G401 (cell line): ENCODE measurements around the gene SMOC1. TPM values are rescaled to one million over a fixed set of nuclear protein-coding genes. Genes with fewer than 3 reads are reported as not detected.
"Not testable (repeated sequence)": the region's sequence is repeated elsewhere in the genome, so short reads cannot be mapped to it uniquely, and the experiment has no call there.

Experiments used
- DNase-seq: peaks from one replicate; pipeline ENCODE4 v3.0.0-alpha.2; 2015; ENCODE audit warnings: low spot score
- in situ Hi-C: cut with HindIII; loops from 2 replicates; pipeline ENCODE4 v1.10.0; 2016; ENCODE audit warnings: low sequenced_read_pairs, mixed read lengths
- total RNA-seq: library from RNA; depleted of rRNA; stranded (reverse); fragments of >200 nt; shearing (Covaris generic); gene quantifications from 2 replicates; pipeline ENCODE4 v1.2.3, GENCODE V29; 2014

The SMOC1 gene
- total RNA-seq, 1 experiment from 2014 or later = not detected

DNA sequence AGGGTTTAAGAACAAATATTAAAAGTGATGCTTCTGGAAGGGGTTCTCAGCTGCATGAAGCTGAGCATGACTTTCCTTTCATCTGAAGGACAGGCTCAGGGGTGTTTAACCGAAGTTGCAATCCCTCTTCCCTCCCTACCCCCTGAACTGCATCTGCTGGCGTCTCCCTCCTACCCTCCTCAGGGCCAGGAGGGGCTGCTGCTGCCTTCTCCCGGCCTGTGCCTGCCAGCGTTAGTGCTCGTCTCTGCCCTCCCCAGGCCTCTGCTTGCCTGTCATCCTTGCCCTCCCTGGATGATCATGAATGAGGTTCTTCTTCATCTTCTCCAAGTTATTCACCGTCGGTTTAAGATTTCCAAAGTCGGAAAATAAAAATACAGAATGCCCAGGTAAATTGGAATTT, 12.2 kb downstream of the SMOC1 start:
- in situ Hi-C loops = no loop called here
- DNase-seq = no peak

DNA sequence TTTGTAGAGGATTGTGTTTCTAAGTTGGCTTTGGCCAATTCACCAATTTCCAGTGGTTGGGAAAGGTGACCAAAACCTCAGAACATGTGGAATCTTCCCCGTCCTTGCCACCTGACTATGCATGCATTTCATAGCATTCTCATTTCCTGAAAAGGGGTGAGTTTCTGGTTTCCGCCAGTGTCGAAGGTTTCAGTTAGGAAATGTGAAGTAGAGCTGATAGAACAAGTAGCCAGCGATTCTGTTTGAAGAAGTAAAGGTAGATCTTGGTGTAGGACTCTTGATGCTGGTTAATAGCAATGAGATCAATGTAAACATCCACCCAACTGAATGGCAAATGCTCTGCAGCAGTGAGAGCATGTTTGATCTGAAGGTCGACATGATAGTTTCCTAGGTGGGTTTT, 15.9 kb downstream of the SMOC1 start:
- no peak for DNase-seq
- in situ Hi-C loops = no loop called here

DNA sequence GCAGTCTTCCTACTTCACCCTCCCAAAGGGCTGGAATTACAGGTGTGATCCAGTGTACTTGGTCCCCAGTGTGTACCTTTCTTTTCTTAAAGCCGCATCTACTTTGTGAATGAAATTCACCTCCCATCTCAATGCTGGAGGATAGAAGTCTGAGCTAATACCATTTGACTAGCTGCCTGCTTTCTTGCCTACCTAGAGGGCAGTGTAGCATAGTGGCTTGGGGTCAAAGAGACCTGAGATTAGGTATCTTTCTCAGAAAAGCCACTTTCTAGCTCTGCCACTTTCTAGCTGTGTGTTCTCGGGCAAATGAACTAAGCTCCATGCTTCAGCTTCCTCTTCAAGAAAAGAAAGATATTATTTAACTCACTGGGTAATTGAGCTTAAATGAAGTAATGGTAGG, 16.9 kb downstream of the SMOC1 start:
- in situ Hi-C loops = no loop called here
- DNase-seq = no peak

DNA sequence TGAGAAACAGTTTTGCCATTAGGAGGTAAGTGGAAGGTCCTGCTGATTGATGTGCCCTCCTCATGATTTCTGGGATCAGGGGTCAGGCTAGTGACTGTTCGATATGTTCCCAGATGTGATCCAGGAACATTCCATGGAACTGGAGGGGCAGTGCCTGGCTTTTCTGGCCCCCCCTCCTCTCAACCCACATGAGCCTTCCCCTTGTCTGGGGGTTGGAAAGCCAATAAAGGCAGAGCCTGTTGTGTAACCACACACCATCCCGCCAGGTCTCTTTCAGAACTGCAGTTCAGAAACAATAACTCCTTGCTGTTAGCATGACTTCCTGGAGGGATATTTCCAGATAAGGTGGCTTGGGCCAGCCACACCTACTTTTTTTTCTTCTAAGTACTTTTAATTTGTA, 17.8 kb downstream of the SMOC1 start:
- in situ Hi-C loops = no loop called here
- DNase-seq = no peak

DNA sequence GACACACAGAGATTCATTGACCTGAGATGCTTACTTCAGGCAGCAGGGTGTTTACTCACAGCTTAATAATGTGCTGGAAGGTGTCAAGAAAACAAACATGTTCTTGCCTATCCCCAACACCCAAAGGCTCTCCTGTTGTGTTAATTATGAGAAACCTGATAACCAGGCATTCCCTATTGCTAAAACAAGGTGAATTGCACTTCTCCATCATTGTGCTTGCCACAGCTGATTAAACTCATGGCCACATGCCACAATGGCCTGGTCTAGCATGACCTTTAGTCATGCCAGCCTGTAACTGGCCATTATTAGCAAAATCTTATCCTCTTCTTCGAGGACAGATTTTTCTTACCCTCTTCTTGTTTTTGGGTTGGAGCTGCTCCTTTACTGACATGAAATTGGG, 21.4 kb downstream of the SMOC1 start:
- DNase-seq = no peak
- in situ Hi-C loops = no loop called here

DNA sequence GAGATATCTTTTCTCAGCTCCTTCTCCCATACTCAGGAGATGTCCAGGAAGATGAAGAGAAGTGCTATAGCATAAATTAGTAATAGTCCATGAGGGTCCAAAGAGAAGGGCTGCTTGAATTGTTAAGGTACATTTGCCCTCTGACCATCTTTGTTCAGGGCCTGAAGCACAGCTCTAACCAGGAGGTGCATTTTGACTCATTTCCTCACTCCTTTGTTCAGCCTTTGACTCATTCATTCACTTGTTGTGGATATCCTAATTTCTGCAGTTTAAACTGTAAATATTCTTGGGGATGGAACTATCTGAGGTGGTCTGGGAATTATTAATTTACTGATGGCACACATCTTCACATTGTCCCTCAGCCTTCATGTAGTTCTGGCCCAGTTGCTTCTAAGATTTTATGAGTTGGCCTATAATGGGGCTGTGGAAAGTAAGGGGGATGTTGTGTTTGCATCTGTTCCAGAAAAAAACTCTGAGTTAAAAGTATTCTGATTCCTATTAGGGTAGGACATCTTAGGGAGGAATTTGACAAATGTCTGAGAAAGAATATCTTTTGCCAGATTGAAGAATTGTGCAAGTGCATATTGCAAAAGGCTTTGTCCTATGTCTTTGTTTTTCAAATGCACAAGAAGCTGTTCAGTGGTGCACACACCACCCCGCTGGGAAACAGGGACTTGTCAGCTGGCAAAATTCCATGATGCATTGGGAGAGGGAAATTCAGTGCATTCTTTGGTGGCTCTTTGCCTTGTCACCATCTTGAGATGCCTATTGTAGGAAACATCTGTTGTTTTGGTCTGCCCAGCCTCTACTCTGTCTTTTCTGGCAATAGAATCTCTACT, 22.1 kb downstream of the SMOC1 start:
- no peak for DNase-seq
- in situ Hi-C loops = no loop called here

DNA sequence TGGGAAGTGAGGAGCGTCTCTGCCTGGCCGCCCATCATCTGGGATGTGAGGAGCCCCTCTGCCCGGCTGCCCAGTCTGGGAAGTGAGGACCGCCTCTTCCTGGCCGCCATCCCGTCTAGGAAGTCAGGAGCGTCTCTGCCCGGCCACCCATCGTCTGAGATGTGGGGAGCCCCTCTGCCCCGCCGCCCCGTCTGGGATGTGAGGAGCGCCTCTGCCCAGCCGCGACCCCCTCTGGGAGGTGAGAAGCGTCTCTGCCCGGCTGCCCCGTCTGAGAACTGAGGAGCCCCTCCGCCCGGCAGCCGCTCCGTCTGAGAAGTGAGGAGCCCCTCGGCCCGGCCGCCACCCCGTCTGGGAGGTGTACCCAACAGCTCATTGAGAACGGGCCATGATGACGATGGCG, 23.8 kb downstream of the SMOC1 start:
- DNase-seq, in situ Hi-C loops: not testable (repeated sequence)

DNA sequence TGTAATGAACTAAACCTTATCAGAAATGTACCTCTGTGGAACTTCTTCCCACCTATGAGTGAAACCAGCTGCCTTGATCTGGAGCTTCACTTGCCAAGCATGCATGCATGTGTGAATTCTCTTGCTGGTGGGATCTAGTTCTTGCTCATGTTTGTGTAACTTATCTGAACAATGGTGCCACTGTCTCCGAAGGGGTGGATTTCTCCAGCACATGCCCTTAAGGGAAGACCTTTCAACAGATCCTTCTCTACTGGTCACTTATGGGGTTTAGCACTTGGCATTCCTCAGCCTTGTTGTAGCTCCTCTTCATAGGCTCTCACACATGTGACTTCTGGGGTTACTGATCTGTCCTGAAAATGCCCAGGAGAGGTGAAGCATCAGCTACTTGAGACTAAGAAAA, 25.0 kb downstream of the SMOC1 start:
- no peak for DNase-seq

DNA sequence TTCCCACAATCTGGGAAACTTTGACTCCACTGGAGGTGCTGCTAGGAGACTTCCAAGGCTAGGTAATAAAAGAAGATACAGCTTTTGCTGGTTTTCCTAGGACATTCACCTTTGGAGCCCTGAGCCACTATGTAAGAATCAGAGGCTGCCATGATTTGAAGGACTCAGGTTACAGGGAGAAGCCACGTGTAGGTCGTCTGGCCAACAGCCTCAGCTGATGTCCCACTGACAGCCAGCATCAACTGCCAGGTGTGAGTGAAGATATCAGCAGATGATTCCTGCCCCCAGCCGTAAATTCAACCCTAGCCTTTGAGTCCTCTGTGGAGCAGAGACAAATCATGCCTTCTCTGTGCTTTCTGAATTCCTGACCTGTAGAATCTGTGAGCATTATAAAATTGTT, 27.0 kb downstream of the SMOC1 start:
- in situ Hi-C loops = no loop called here

More for the DNA sequence above, 25.0 kb downstream of the SMOC1 start:
- in situ Hi-C loops = no loop called here

DNA sequence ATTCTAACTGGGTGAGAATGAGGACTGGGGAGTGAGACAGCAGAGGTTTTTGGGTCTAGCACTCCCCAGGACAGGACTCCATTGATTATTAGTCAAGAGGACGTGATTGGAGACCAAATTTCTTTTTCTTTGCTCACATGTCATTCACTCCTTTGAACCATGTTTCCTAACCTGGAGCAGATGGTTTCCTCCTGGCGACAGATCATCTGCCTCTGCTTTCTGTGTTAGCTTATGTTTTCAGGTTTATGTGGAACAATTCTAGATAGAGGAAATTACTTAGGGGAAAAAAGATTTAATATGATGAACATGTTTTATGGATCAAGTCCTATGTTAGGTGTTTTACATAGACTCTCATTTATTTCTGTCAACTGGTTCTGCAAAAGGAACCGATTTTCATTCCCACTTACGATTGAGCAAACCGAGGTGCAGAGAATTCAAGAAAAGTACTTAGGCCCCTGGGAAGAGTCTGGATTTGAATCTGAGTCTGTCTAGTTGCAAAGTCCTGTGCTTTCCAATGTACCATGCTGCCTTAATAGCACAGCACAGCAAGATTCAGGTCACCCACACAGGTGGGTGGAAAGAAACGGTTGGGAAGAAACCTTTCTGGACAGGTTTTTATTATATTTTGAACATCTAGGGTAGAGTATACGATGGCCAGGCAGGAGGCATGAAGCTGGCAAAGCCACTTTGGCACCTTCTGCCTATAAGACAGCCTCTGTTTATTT, 30.8 kb downstream of the SMOC1 start:
- in situ Hi-C loops = no loop called here
- peak; percentile 67 for DNase-seq

More for the DNA sequence above, 27.0 kb downstream of the SMOC1 start:
- no peak for DNase-seq

DNA sequence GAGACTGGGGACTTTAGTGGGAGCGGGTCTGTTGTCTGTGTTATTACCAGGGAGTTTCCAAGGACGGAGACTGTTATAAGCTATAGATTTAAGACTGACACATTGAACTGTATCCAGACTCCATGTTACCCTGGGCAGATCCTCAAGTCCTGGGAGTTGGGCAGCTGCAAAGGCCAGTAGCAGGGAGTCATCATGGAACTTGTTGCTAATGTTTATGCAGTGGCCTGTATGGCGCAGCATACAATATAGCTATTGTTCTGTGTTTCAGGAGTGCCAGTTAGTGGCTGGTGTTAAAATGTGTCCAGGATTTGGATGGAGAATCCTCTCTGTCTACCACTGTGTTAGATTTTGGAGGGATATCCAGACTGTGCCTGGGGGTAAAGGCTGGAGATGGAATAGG, 31.7 kb downstream of the SMOC1 start:
- no peak for DNase-seq
- in situ Hi-C loops = no loop called here

DNA sequence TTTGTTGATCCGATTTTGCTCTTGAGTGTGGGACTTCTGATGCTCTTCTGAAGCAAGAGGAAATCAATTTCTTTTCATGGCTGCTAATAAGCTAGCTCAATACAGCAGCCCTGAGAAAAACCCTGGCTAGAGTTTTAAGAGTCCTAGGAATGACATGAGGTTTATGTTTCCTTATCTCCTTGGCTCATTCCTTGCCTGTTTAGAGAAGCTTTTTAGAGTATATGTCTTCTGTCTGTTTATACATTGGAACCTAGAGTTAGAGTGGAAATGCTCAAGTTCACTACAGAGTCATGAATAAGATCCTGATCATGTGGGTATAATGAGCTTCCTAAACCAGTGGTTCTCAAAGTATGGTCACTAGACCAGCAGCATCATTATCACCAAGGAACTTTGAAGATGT, 34.5 kb downstream of the SMOC1 start:
- in situ Hi-C loops = no loop called here
- DNase-seq = no peak

DNA sequence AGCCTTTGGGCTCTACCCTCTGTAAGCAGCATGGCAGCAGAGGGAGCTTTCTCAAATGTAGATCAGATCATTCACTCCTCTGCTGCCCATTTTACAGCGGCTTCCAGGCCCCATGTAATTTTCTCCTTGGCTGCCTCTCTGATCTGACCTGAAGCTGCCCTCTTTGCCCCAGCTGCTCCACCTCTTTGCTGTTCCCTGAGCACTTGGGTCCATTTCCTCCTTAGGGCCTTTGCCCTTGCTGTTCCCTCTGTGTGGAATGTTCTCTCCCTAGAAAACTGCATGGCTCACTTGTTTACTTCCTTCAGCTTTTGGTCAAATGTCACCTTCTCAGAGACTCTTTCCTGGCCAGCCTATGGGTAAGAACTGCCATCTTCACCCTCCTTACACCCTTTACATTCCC, 37.2 kb downstream of the SMOC1 start:
- no peak for DNase-seq
- in situ Hi-C loops = no loop called here

DNA sequence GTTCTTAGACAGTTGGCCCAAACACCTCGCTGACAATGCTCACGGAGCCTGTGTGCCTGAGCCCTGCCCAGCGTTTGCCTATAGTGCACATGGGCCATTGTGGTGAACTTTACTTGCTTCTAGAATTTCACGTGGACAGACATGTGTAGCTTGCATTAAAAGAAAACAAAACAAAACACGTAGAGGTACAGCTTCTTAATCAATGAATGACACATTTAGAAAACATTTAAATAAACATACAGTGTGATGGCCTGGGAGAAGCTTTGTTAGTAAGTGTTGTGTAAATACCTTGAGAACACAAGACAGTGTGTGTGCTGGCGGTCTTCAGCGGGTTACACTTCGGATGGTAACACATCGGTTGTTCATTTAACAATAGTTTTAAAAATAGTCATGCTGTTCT, 38.1 kb downstream of the SMOC1 start:
- no peak for DNase-seq
- in situ Hi-C loops = no loop called here

DNA sequence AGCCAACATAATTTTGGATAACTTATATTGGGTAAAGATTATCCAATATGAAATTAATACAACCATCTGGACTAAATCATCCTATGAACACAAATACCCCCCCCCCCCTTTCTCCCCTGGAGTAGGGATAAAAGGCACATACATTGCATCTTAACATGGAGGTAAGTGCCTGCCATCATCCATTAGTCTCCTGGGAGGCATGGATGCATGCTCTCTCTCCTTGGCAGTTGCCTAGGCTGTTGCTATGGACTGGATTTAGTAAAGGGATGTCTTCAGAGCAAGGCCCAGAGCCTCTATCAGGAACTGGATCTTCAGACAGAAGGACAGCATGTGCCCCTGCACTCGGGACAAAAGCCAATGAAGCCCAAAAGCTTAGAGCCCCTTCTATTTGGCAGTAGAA, 40.6 kb downstream of the SMOC1 start:
- no peak for DNase-seq
- in situ Hi-C loops = no loop called here

DNA sequence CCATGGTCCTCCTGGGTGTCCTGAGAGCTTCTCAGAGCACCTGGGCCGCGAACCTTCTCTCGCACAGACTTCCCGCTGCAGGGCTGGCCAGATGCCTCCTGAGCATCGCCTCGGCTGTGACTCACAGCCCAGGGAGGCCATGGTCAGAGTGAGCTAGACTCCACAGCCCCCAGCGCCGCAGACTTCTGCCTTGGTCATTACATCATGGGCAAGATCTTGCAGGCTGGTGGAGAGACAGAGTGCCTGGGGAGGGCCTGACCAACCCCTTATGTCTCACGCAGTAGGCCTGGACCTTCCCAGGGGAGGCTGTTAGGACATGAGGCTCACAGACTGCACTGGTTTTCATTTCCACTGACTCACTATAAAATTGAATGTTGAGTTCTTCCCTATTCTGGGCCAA, 41.8 kb downstream of the SMOC1 start:
- in situ Hi-C loops = no loop called here
- no peak for DNase-seq

DNA sequence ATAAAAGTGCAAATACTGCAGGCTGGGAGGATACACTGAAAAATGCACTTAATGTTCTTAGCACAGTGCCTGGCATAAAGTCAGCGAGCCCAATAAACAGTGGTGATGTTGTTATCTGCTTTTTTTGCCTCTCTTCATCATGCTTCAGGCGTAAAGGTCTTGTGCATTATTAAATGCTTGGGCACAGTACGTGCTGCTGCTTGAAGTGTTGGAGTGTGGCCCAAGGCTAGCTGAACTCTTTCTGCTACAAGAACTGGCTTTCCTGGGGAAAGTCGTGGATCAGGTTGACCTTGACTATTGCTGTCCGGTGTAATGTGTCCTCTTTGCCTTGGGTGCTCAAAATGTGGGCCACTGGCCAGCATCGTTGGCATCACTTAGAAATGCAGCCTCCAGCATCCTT, 43.0 kb downstream of the SMOC1 start:
- in situ Hi-C loops = no loop called here
- DNase-seq = peak; percentile 3

DNA sequence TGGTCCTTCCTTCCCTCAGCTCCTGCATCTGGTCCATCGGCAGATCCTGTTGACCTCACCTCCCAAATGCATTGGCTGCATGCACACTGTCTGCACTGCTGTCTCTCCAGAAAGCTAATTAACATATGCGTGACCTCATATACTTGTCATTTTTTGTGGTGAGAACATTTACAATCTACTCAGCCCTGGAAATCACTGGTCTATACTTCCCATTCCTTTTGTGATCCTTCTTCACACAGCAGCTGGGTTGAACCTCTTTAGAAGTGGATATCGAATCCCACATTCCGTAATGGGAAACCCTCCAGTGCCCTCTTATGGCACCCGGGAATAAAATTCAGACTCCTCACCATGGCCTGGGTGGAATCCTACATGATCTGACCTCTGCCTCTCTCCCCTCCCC, 45.0 kb downstream of the SMOC1 start:
- no peak for DNase-seq
- in situ Hi-C loops = no loop called here

DNA sequence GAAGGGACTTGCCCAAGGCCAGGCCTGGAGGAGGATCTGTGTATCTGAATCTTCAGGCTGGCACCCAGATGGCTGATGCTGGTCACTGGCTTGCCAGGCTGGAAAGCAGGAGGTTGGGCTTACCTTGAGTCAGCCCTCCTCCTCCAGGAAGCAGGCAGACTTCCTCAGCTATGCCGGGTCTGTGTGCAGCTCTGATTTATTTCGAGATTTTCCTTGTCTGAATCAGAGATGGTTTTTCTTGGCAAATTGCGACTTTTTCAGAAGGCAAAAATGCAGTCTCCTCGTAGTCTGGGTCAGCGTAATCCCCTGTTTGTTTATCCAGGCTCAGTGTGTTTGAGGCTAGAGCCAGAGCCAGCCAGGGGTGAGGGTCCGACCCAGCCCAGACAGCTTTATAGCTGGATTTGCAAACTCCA, 48.9 kb downstream of the SMOC1 start:
- in situ Hi-C loops = no loop called here
- peak; percentile 41 for DNase-seq

DNA sequence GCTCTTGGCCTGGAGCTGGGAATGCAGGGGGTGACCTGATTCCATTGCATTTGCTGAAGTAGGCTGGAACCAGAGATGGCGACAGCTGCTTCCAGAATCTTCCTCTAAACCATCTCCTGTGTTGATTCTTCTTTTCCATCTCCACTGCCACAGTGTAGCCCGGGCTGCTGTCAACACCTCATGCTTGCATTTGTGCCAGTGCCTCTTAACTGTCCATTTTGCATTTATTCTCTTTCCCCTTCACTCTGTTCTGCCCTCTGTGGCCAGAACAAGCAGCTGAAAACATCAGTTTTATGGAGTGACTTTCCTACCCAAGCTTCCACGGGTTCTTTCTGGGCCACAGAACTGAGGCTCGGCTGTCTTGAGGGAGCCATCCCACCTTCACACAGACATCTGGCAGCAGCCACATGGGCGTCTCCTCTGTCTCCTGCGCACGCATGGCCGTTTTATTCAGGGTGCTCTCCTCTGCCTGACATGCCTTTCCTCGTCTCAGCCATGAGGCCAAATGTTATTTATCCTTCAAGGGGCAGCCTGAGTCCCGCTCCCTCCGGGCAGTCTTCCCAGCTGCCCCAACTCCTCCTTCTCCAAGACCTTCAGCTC, 51.7 kb downstream of the SMOC1 start:
- in situ Hi-C loops = no loop called here
- DNase-seq = no peak
